GM19023 (cell line): Measurements from ENCODE around the gene CYBA.
"Not testable (repeated sequence)": the region's sequence is repeated elsewhere in the genome, so short reads cannot be mapped to it uniquely, and the experiment has no call there.

Experiments used
- ATAC-seq: cut with Tn5 transposase; IDR thresholded peaks from one replicate; pipeline ENCODE4 v1.9.1; 2021; ENCODE audit warnings: mild to moderate bottlenecking, moderate library complexity; ENCODE audit not compliant: unreplicated experiment

CYBA gene

DNA sequence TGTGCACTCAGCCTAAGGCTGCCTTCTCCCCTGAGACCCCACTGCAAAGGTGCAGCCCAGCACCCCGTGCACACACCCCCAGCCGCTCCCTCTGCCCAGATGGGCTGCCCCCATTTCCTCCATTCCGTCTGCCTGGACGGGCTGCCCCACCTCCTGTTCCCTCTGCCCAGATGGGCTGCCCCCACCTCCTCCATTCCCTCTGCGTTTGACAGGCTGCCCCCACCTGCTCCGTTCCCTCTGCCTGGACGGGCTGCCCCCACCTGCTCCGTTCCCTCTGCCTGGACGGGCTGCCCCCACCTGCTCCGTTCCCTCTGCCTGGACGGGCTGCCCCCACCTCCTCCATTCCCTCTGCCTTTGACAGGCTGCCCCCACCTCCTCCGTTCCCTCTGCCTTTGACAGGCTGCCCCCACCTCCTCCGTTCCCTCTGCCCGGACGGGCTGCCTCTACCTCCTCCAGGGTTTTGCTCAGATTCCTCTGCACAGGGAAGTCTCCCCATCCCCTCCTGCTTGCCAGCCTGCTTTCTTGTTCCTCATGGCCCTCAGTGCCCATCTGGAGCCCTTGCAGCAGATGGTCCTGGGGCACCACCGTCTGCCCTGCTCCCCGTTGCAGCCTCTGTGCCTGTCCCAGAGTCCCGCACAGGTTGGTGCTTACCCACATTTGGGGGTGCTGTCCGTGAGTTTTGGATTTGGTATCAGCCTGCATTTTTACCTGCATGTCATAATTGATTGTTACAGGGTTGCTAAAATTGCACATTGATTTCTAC, 35.9 kb downstream of the CYBA start:
- ATAC-seq: no peak

DNA sequence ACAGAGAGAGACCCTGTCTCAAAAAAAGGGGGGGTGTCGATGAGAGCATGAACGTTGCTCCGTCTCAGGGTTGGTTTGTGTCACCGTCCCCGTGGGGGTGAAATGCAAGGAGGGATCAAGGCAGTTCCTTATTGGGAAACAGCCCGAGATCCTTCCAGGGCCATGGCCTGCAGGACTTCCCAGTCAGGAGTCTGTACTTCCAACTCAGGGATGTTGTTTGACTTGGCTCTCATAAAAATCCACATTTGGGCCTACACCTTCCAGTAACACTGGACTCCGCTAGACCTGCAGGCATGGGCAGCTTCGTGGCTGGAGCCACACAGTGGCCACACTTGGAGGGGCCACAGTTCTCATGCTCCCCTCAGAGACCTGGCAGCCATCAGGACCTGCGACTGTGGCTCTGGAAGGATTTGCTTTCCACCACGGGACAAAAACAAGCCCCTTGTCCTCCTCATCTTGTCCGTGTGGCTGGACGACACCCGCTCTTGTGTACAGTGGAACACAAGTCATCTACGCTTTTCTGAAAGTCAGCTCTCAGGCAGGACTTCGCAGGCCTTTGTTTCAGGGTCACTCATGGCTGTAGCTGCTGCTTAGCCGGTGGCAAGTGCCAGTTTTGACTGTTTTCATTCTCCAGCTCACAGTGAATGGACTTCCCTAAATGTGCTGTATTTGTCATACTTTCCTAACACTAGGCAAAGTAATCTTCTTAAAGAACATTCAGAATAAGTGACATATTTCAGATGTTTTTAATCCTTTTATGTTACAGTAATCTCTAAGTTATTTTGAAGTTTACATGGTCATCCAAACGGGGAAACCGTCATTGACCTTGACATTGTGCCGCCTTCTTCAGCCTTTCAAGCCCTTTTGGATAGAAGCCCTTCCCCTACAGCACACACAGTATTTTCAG, 36.7 kb downstream of the CYBA start:
- no peak for ATAC-seq

DNA sequence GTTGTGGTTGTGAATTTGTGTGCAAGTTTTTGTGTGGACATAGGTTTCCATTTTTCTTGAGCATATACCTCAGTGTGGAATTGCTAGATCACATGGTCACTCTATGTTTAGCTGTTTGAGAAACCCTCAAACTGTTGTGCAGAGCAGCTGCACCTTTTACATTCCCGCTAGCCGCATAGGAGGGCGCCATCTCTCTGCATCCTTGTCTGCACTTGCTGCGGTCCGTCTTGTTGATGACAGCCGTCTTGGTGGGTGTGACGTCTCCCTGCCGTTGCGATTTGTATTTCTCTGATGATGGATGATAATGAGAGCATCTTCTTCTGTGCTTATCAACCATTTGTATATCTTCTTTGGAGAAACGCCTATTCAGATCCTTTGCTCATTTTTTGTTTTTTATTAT, 37.6 kb downstream of the CYBA start:
- no peak for ATAC-seq

DNA sequence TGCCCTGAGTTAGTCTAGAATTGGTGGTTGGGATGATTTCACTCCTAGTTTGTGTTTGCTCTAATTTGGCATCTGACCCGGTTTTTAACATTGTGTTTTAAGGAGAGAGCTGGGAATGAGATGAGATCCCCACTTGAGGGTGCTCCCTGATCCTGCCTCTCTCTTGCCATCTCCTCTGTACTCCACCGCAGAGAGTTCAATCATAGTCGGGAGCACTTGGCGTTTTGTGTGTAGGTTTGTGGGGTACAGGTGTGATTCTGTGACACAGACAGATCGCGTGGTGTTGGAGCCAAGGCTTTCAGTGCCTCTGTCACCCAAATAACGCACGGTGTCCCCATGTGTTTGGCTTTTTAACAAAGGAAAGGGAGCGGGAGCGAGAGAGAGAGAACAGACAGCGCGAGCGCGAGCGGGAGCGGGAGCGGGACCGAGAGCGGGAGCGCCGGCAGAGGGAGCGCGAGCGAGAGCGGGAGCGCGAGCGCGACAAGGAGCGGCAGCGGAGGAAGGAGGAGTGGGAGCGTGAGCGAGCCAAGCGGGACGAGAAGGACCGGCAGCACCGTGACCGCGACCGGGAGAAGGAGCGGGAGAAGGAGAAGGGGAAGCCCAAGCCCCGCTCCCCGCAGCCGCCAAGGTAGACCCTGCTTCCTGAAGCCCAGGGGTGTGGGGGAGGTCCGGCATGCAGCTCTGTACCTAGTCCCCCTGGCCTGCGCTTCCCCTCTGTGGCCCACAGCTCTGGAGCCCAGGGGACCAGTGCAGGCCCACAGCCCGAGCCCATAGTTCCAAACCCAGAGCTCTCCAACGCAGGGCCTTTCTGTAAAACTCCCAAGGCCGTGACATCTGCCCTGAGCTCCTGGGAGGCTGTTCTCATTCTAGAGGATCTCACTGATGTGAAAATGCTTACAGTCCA, 39.7 kb downstream of the CYBA start:
- no peak for ATAC-seq

DNA sequence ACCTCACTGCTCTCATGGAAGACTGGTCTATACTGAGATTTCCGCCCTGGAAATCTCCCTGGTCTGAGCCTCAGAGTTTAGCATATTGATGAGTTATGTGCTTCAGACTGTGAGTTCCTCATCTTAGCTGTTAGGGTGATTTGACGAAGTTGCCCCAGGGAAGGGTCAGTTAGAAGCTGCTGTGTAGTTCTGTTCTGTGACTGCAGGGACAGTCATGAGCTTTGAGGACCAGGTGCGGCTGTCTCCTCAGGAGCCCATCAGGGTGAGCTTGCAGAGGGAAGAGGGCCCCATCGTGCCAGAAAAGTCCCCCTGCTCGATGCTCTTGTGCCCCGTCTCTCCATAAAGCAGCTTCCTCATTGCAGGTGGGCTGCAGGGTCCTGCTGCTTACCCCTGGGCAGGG, 40.8 kb downstream of the CYBA start:
- no peak for ATAC-seq

DNA sequence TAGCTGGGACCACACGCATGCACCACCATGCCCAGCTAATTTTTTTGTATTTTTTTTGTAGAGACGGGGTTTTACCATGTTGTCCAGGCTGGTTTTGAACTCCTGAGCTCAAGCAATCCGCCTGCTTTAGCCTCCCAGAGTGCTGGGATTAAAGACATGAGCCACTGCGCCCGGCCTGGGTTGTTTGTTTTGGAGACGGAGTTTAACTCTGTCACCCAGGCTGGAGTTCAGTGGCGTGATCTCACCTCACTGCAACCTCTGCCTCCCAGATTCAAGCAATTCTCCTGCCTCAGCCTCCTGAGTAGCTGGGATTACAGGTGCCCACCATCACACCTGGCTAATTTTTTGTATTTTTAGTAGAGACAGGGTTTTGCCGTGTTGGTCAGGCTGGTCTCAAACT, 41.4 kb downstream of the CYBA start:
- ATAC-seq: not testable (repeated sequence)

DNA sequence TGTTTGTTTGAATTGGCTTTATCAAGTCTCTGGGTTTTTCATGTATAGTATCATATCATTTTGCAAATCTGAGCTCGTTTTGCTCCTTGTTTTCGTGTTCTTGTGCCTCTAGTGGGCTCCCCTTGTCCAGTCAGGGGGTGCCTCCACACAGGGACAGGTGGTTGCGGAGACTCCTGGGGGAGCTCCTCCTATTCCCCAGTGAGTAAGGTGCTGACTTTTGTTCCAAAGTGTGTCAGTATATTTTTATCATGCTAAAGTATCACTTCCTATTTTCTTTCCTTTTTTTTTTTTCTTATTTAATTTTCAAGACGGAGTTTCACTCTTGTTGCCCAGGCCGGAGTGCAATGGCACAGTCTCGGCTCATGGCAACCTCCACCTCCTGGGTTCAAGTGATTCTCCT, 42.8 kb downstream of the CYBA start:
- ATAC-seq: no peak

DNA sequence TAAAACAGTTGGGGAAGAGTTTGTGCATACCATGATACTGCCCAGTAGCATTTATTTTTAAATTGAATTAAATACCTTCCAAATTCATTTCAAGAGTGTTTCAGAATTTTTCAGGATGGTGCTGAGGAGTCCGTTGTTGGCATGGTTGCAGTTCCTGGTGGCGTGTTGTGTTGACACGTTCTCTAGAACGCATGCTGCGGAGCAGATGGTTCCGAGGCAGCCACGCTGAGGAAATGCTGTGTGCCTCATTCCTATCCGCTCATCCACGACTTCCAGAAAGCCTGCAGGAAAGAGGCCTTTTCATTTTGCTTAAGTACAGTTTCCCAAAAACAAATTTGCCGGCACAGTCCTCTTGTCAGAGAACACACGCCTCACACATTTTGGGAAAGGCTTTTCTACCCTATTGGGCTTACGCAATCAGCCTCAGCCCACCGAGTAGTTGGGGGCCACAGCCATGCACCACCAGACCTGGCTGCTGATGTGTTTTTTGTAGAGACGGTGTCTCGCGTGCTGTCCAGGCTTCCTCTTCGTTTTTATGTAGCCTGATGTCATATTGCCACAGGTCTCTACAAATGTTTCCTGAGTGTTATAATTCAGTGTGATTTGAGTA, 44.6 kb downstream of the CYBA start:
- no peak for ATAC-seq

DNA sequence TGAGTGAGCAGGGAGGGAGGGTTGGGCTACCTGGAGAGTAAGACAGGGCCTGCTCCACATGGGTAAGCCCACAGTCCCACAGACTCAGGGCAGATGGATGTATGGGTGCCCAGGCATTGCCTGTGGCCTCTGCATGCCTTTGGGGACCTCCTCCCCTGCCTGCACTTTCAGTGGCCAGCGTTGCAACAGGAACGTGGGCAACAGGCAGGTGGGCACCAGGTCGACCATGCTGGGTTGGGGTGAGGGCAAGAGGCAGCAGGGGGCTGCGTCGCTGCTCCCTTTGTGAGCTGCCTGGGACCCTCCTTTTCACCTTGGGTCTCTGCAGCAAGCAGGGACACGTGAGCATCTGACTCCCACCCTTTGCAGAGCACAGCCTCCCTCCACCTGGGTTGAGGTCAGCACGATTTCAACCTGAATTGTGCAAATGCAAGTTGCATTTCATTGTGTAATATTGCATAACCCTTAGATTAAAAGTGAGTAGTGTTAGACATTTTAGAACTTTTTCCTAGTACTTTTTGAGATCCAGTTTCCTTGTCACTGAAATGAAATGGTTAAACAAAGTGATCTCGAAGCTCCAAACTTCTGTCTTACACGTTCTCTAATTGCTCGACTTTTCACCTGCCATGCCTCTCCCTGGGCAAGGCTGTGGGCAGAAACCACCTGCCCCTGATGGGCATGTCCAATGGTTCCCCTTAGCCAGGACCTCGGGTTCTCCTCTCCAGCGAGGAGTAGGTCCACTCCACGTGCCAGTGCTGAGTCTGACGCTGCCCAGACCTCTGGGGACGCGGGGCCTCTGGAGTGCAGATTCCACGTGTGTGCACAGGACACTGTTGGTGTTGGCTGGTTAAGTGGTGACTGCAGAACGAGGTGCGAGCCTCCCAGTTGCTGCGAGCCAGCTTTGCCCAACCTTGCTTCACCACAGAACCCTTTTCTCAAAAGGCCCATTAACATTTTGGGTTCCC, 45.4 kb downstream of the CYBA start:
- no peak for ATAC-seq

DNA sequence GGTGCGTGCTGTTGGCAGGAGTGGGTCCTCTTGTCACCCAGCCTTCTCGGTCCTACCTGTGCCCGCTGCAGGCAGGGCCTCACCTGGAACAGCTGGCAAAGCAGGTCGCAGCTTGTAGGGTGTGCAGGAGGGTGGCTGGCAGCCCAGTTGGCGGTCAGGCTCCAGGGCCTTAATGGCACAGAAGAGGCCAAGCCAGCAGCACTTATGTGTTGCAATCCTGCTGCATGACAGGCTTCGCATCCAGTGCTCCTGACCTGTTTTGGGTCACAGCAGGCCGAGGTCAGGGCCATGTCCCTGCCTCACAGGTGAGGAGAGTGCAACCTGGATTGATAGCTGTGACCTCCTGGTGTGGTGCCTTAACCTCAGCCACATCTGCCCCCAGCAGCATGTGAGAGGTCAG, 48.8 kb downstream of the CYBA start:
- ATAC-seq: no peak

DNA sequence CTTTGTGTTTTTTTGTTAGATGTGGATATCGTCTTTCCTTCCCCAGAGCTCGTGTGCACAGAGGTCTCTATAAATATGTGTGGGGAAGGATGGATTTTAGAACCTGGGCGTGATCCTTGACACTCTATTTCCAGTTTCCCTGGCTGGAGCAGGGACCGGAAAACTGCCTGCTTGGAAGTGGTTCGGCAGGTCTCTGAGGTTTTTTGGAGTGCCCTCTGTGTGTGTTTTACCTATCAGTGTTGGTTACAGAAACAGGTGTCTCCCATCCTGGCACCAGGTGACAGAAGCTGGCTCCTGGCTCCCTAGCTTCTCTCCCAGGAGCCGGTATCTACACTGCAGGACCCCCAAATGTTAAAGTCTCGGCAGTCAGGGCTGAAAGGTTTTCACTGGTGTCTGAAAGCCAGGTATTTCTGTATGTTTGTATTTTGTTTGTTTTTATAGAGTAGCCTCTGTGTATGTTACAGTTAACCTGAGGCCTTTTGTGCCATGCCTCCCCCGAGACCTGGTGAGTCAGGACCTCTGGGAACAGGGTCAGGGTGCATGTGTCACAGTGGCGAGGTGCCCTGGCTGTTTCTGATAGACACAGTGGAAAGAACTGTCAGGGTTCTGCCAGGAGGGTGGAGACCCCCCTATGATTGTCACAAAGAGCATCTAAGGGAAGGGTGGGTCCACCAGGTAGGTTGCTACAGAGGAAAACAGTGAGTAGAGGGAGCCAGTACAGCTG, 49.4 kb downstream of the CYBA start:
- ATAC-seq: no peak

DNA sequence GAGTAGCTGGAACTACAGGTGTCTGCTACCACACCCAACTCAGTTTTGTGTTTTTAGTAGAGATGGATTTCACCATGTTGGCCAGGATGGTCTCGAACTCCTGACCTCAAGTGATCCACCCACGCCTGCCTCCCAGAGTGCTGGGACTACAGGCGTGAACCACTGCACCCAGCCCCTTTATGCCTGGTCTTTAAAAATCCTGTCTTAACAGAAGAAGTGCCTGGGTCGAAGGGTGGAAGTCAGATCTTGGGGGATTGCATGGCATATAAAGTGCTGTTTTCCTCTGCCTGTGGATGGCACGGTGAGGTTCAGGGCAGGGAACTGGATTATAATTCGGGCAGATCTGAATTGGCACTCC, 50.3 kb downstream of the CYBA start:
- ATAC-seq: no peak

DNA sequence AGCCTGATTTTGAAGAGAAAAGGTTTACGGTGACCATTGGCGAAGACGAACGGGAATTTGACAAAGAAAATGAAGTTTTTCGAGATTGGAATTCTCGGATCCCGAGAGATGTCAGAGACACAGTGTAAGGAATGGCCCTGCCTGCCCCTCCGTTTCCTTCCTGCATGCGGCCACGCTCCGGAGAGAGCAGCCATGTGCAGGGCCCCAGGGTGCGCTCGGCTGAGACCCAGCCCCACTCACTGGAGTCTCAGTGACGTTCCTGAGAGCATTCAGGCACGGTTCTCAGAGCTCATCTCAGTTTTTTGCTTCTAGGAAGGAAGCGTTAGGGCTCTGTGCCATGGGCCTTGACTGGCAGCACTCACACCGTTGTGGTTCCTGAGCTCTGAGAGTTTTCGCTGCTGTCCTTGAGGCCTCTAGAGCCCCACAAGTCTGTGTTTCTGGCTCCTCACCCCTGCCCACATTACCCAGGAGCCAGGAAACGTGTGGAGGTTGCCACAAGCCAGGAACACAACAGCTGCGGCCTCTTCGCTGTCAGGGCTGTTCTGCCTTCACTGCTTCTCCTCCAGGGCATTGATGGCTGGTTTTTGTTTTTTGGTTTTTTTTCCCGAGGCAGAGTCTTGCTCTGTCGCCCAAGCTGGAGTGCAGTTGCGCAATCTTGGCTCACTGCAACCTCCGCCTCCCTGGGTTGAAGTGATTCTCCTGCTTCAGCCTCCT, 50.9 kb downstream of the CYBA start:
- ATAC-seq: no peak

DNA sequence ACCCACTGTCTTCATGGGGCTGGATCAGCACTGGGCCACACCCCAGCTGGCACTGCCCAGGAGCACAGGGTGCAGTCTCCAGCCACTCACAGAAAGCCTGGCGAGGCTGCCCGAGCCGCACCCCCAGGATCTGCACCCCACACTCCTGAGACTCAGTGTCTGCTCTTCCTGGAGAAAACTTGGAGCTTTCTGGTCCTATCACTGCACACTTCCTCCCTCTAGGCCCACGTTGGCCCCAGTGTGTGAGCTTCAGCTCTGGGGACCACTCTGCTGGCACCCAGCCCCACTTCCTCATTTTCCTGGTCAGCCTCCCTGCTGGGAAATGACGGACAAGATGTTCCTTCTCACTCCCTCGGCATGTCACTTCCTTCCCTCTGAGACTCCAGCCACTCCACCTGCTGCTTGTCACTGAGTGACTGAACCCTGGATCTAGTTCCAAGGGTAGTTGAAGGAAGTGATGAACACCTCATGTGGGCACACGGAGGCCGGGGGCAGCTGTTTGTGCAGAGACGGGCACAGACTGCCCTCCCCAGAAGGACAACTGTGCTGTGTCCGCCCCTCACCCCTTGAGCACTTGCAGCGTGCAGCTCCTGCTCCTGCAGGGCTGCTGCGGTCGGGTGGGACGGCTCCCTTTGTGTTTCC, 51.6 kb downstream of the CYBA start:
- no peak for ATAC-seq

DNA sequence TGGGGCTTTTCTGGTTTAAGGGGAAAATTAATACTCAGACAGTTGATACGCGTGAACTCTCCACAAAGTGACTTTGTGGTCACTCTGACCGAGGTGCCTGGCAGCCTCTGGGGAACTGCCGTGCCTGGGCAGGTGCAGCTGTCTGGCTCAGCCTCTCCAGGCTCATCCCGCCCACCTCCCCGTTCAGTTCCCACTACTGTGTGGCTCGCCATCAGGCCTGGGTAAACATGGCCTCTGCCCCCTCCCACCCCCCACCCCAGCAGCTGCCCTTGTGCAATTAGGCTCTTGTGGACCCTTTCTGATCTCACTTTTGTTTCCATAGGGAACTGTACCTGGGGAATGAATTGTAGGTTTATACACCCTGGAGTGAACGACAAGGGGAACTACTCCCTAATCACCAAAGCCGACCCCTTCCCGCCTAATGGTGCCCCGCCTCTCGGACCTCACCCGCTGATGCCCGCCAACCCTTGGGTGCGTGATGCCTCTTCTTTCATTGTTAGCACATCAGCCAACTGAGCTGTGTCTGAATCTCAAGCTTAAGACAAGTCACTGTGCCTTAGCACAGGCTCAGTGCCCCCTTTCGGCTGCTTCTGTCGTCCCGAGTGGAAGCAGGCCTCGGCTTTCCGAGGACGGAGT, 52.9 kb downstream of the CYBA start:
- ATAC-seq: no peak

DNA sequence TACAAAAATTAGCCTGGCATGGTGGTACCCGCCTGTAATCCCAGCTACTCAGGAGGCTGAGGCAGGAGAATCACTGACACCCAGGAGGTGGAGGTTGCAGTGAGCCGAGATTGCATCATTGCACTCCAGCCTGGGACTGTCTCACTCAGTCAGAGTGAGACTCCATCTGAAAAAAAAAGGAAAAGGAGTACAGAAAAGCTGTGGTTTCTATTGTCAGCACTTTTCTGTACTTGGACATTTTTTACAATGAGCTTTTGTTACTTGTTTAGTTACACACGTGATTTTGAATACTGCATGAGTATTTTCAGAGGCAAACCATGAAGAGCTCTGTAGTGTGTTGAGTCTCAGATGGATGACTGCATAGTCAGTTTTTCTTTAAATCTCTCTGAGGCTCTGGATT, 54.4 kb downstream of the CYBA start:
- ATAC-seq: no peak

DNA sequence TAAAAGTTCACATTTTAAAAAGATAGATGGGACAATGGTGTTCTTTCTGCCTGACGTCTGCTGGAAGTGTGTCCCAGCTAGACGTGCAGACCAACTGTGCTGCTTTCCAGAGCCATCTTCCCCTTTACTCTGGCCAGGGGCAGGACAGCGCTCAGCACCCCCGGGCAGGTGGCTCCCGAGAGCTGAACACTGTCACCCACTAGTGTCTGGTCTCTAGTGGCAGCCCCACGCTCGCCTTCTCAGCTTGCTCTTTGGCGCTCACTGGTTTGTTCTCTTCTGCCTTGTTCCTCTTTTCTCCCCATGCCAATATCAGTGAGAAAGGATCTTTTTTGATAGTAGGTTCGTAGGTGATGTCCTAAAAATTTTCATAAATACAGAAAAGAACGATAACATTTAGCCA, 54.9 kb downstream of the CYBA start:
- ATAC-seq: no peak

DNA sequence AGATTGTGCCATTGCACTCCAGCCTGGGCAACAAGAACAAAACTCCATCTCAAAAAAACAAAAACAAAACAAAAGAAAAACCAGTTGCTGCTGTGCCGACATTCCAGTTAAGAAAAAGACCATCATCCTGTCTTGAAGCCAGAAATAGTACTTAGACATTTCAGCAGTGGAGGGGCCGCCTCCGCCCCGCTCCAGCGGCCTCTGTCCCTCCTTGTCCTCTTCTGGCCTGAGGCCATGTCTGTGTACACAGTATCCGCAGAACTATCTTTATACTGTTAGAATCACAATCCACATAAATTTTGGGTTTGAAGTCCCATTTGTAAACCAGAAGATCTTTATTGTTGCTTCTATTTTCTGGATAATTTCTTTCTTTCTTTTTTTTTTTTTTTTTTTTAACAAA, 55.8 kb downstream of the CYBA start:
- no peak for ATAC-seq
